ENCODE measurements around the gene CTNND2.
A peak's percentile ranks its signal among the peaks of the same experiment; 100 is the strongest.

The CTNND2 gene

GRCh38 chr5:11239261-11240015 lies 664.8 kb downstream of the CTNND2 start:
- DNase-seq = no peak

- peak in 1 of 5 donors; percentile 5 for DNase-seq
Measured at GRCh38 chr5:11234501-11234911, 669.7 kb downstream of the CTNND2 start.

- DNase-seq = no peak
Measured at GRCh38 chr5:11230890-11231289, 673.4 kb downstream of the CTNND2 start.

GRCh38 chr5:11227064-11227463 lies 677.2 kb downstream of the CTNND2 start:
- DNase-seq = no peak

- no peak for DNase-seq
Measured at GRCh38 chr5:11224436-11225187, 679.6 kb downstream of the CTNND2 start.

- DNase-seq = no peak
Measured at GRCh38 chr5:11222169-11222568, 682.1 kb downstream of the CTNND2 start.

GRCh38 chr5:11214864-11215644 lies 689.2 kb downstream of the CTNND2 start:
- no peak for DNase-seq

- DNase-seq = no peak
Measured at GRCh38 chr5:11212706-11213105, 691.5 kb downstream of the CTNND2 start.

GRCh38 chr5:11197726-11198125 lies 706.5 kb downstream of the CTNND2 start:
- DNase-seq = no peak

- no peak for DNase-seq
Measured at GRCh38 chr5:11191673-11192072, 712.6 kb downstream of the CTNND2 start.

- DNase-seq = no peak
Measured at GRCh38 chr5:11182441-11183080, 721.7 kb downstream of the CTNND2 start.

- DNase-seq = no peak
Measured at GRCh38 chr5:11181940-11182339, 722.3 kb downstream of the CTNND2 start.

GRCh38 chr5:11180890-11181289 lies 723.4 kb downstream of the CTNND2 start:
- no peak for DNase-seq

- DNase-seq = no peak
Measured at GRCh38 chr5:11177999-11178711, 726.1 kb downstream of the CTNND2 start.

GRCh38 chr5:11174591-11174990 lies 729.7 kb downstream of the CTNND2 start:
- DNase-seq = no peak

GRCh38 chr5:11172484-11172883 lies 731.8 kb downstream of the CTNND2 start:
- DNase-seq = no peak

GRCh38 chr5:11171236-11171635 lies 733.0 kb downstream of the CTNND2 start:
- DNase-seq = no peak

- DNase-seq = no peak
Measured at GRCh38 chr5:11166923-11167322, 737.3 kb downstream of the CTNND2 start.

- DNase-seq = no peak
Measured at GRCh38 chr5:11164531-11165294, 739.5 kb downstream of the CTNND2 start.

GRCh38 chr5:11157132-11157531 lies 747.1 kb downstream of the CTNND2 start:
- DNase-seq = no peak

- no peak for DNase-seq
Measured at GRCh38 chr5:11153670-11154382, 750.4 kb downstream of the CTNND2 start.

Data from T-helper 1 cell (primary cell).